Mucosa of rectum (tissue), 2 donors: ENCODE results near the gene PARD3B.

Experiments used
- H3K27ac ChIP-seq, 2 donors: one replicate each; pipeline ENCODE4 v1.7.0; 2013; ENCODE audit warnings: inconsistent platforms in 2 of 2, low read depth in 2 of 2, low read length in 2 of 2
- H3K27me3 ChIP-seq, 2 donors: one replicate each; pipeline ENCODE4 v1.7.0; 2013; ENCODE audit warnings: low read length in 2 of 2; ENCODE audit not compliant: control insufficient read depth in 2 of 2, insufficient read depth in 2 of 2
- H3K36me3 ChIP-seq, 2 donors: one replicate each; pipeline ENCODE4 v1.7.0; 2013; ENCODE audit warnings: low read length in 2 of 2; ENCODE audit not compliant: control insufficient read depth in 2 of 2, insufficient read depth in 2 of 2
- H3K4me1 ChIP-seq, 2 donors: one replicate each; pipeline ENCODE4 v1.7.0; 2013; ENCODE audit warnings: low read length in 2 of 2, mild to moderate bottlenecking in 1 of 2; ENCODE audit not compliant: control insufficient read depth in 2 of 2, insufficient read depth in 2 of 2
- H3K4me3 ChIP-seq, 2 donors: one replicate each; pipeline ENCODE4 v1.7.0; 2013; ENCODE audit warnings: low read length in 2 of 2
- H3K9ac ChIP-seq, 2 donors: one replicate each; pipeline ENCODE4 v1.7.0; 2013; ENCODE audit warnings: low read length in 2 of 2, low read depth in 1 of 2, mild to moderate bottlenecking in 1 of 2
- H3K9me3 ChIP-seq, 2 donors: one replicate each; pipeline ENCODE4 v1.7.0; 2013; ENCODE audit warnings: low read length in 2 of 2; ENCODE audit not compliant: control insufficient read depth in 2 of 2
- donor health status: healthy.
- donor health status: Normal muscosa, but diverticular disease.

PARD3B gene

GRCh38 chr2:204888222-204888621 lies 342.9 kb downstream of the PARD3B start:
- no peaks in the 10 kb centered on the region for H3K27me3 ChIP-seq
- H3K36me3 ChIP-seq, result no peaks in the 10 kb centered on the region
- H3K4me3 ChIP-seq, result no peak overlapping the region
- H3K9me3 ChIP-seq, result no peaks in the 10 kb centered on the region
- H3K27ac ChIP-seq, result no peak overlapping the region
- H3K9ac ChIP-seq, result no peak overlapping the region
- H3K4me1 ChIP-seq, result no peaks in the 10 kb centered on the region

GRCh38 chr2:204890680-204891079 lies 345.4 kb downstream of the PARD3B start:
- H3K4me1 ChIP-seq, result no peaks in the 10 kb centered on the region
- no peaks in the 10 kb centered on the region for H3K36me3 ChIP-seq
- H3K27me3 ChIP-seq, result no peaks in the 10 kb centered on the region
- no peaks in the 10 kb centered on the region for H3K9me3 ChIP-seq
- H3K9ac ChIP-seq, result no peak overlapping the region
- no peak overlapping the region for H3K27ac ChIP-seq
- no peak overlapping the region for H3K4me3 ChIP-seq

GRCh38 chr2:204891739-204892138 lies 346.5 kb downstream of the PARD3B start:
- Histone ChIP-seq H3K9ac (no peak overlapping the region), H3K36me3 (no peaks in the 10 kb centered on the region), H3K9me3 (no peaks in the 10 kb centered on the region), H3K27ac (no peak overlapping the region), H3K4me3 (no peak overlapping the region), H3K4me1 (no peaks in the 10 kb centered on the region), H3K27me3 (no peaks in the 10 kb centered on the region)

- Histone ChIP-seq H3K9me3 (no peaks in the 10 kb centered on the region), H3K36me3 (no peaks in the 10 kb centered on the region), H3K9ac (no peak overlapping the region), H3K4me1 (no peaks in the 10 kb centered on the region), H3K27me3 (no peaks in the 10 kb centered on the region), H3K4me3 (no peak overlapping the region), H3K27ac (no peak overlapping the region)
Observed at GRCh38 chr2:204892506-204893255, 347.4 kb downstream of the PARD3B start.

- Histone ChIP-seq H3K4me3 (no peak overlapping the region), H3K4me1 (no peaks in the 10 kb centered on the region), H3K27ac (no peak overlapping the region), H3K9me3 (no peaks in the 10 kb centered on the region), H3K27me3 (no peaks in the 10 kb centered on the region), H3K36me3 (no peaks in the 10 kb centered on the region), H3K9ac (no peak overlapping the region)
Observed at GRCh38 chr2:204896146-204896545, 350.9 kb downstream of the PARD3B start.

- H3K9ac ChIP-seq, result no peak overlapping the region
- no peaks in the 10 kb centered on the region for H3K9me3 ChIP-seq
- no peaks in the 10 kb centered on the region for H3K27me3 ChIP-seq
- no peak overlapping the region for H3K4me3 ChIP-seq
- no peaks in the 10 kb centered on the region for H3K4me1 ChIP-seq
- H3K36me3 ChIP-seq, result no peaks in the 10 kb centered on the region
- H3K27ac ChIP-seq, result no peak overlapping the region
Observed at GRCh38 chr2:204897561-204897960, 352.3 kb downstream of the PARD3B start.

GRCh38 chr2:204898928-204899640 lies 353.8 kb downstream of the PARD3B start:
- Histone ChIP-seq H3K9ac (no peak overlapping the region), H3K9me3 (no peaks in the 10 kb centered on the region), H3K27ac (no peak overlapping the region), H3K27me3 (no peaks in the 10 kb centered on the region), H3K4me1 (no peaks in the 10 kb centered on the region), H3K4me3 (no peak overlapping the region), H3K36me3 (no peaks in the 10 kb centered on the region)

- H3K9me3 ChIP-seq, result no peaks in the 10 kb centered on the region
- H3K27me3 ChIP-seq, result no peaks in the 10 kb centered on the region
- no peak overlapping the region for H3K9ac ChIP-seq
- no peaks in the 10 kb centered on the region for H3K4me1 ChIP-seq
- no peak overlapping the region for H3K4me3 ChIP-seq
- H3K36me3 ChIP-seq, result no peaks in the 10 kb centered on the region
- no peak overlapping the region for H3K27ac ChIP-seq
Observed at GRCh38 chr2:204899983-204900382, 354.7 kb downstream of the PARD3B start.

- Histone ChIP-seq H3K4me1 (no peaks in the 10 kb centered on the region), H3K4me3 (no peak overlapping the region), H3K36me3 (no peaks in the 10 kb centered on the region), H3K27ac (no peak overlapping the region), H3K9me3 (no peaks in the 10 kb centered on the region), H3K27me3 (no peaks in the 10 kb centered on the region), H3K9ac (no peak overlapping the region)
Observed at GRCh38 chr2:204900487-204900886, 355.2 kb downstream of the PARD3B start.

GRCh38 chr2:204900910-204901309 lies 355.6 kb downstream of the PARD3B start:
- Histone ChIP-seq H3K4me3 (no peak overlapping the region), H3K36me3 (no peaks in the 10 kb centered on the region), H3K9ac (no peak overlapping the region), H3K27me3 (no peaks in the 10 kb centered on the region), H3K9me3 (no peaks in the 10 kb centered on the region), H3K4me1 (no peaks in the 10 kb centered on the region), H3K27ac (no peak overlapping the region)
